GM23338 (cell line): Measurements from ENCODE around the gene CNOT11. TPM values are rescaled to one million over a fixed set of nuclear protein-coding genes. Genes with fewer than 3 reads are reported as not detected.

Source experiments
- ATAC-seq: fragments of 200-7000 bp; cut with Tn5 transposase; 3 replicates; pipeline ENCODE4 v1.9.1; 2020
- DNase-seq: peaks from one replicate; pipeline ENCODE4 v3.0.0-alpha.2; 2015; ENCODE audit warnings: low spot score
- H2AFZ ChIP-seq: fragments of 200-600 bp; sonication (generic); 2 replicates; pipeline ENCODE4 v1.8.0; 2016; ENCODE audit warnings: antibody characterized with exemption, mild to moderate bottlenecking, moderate library complexity
- H3F3A ChIP-seq: fragments of 200-600 bp; sonication (generic); replicated peaks from 2 replicates; pipeline ENCODE4 v1.8.0; 2017; ENCODE audit warnings: antibody characterized with exemption, mixed run types, low read depth
- H3K27ac ChIP-seq: fragments of 200-600 bp; sonication (generic); 2 replicates; pipeline ENCODE4 v1.6.1; 2016; ENCODE audit warnings: low read depth
- H3K27me3 ChIP-seq: fragments of 200-600 bp; sonication (generic); 2 replicates; pipeline ENCODE4 v1.8.0; 2016; ENCODE audit warnings: mild to moderate bottlenecking, mixed run types, moderate library complexity; ENCODE audit not compliant: insufficient read depth
- H3K36me3 ChIP-seq: fragments of 200-600 bp; sonication (generic); 2 replicates; pipeline ENCODE4 v1.8.0; 2016; ENCODE audit warnings: mild to moderate bottlenecking; ENCODE audit not compliant: insufficient read depth
- H3K4me1 ChIP-seq: fragments of 200-600 bp; sonication (generic); 2 replicates; pipeline ENCODE4 v1.8.0; 2016; ENCODE audit warnings: mild to moderate bottlenecking, moderate library complexity; ENCODE audit not compliant: insufficient read depth
- H3K4me2 ChIP-seq: fragments of 200-600 bp; sonication (generic); 2 replicates; pipeline ENCODE4 v1.7.1; 2017; ENCODE audit warnings: mixed run types
- H3K4me3 ChIP-seq: fragments of 200-600 bp; sonication (generic); 2 replicates; pipeline ENCODE4 v1.6.1; 2016; ENCODE audit warnings: mixed run types
- H3K79me2 ChIP-seq: fragments of 200-600 bp; sonication (generic); replicated peaks from 2 replicates; pipeline ENCODE4 v1.8.0; 2017; ENCODE audit warnings: mild to moderate bottlenecking; ENCODE audit not compliant: insufficient read depth
- H3K9me2 ChIP-seq: fragments of 200-600 bp; sonication (generic); 2 replicates; pipeline ENCODE4 v1.8.0; 2017; ENCODE audit not compliant: insufficient read depth
- H4K20me1 ChIP-seq: fragments of 200-600 bp; sonication (generic); replicated peaks from 2 replicates; pipeline ENCODE4 v1.8.0; 2017; ENCODE audit warnings: mild to moderate bottlenecking; ENCODE audit not compliant: insufficient read depth
- H3K27ac Mint-ChIP-seq: 2 replicates; pipeline ENCODE4 v1.8.0; 2020; ENCODE audit warnings: inconsistent platforms, mild to moderate bottlenecking, moderate library complexity, mixed read lengths
- H3K27me3 Mint-ChIP-seq: 3 replicates; pipeline ENCODE4 v1.8.0; 2022; ENCODE audit warnings: low read depth, mild to moderate bottlenecking, moderate library complexity, mixed read lengths, inconsistent platforms; ENCODE audit not compliant: insufficient read depth, poor library complexity
- H3K36me3 Mint-ChIP-seq: 3 replicates; pipeline ENCODE4 v1.8.0; 2021; ENCODE audit warnings: low read depth, mild to moderate bottlenecking, inconsistent platforms, moderate library complexity, mixed read lengths
- H3K4me1 Mint-ChIP-seq: 3 replicates; pipeline ENCODE4 v1.8.0; 2020; ENCODE audit warnings: mild to moderate bottlenecking, inconsistent platforms, mixed read lengths
- H3K4me3 Mint-ChIP-seq: 3 replicates; pipeline ENCODE4 v1.8.0; 2021; ENCODE audit warnings: moderate library complexity, mild to moderate bottlenecking, inconsistent platforms, mixed read lengths
- H3K9me3 Mint-ChIP-seq: 3 replicates; pipeline ENCODE4 v1.8.0; 2020; ENCODE audit warnings: moderate library complexity, mild to moderate bottlenecking, inconsistent platforms, mixed read lengths
- CREB1 ChIP-seq: fragments of 250-450 bp; sonication (Bioruptor Pico); IDR thresholded peaks from 2 replicates; pipeline ENCODE4 v1.5.0; 2020; ENCODE audit warnings: low read depth, mild to moderate bottlenecking, moderate library complexity
- EZH2 ChIP-seq: fragments of 200-600 bp; sonication (generic); IDR thresholded peaks from one replicate; pipeline ENCODE4 v1.8.0; 2017; ENCODE audit warnings: antibody characterized with exemption, mild to moderate bottlenecking, low read depth; ENCODE audit not compliant: unreplicated experiment
- EZH2phosphoT487 ChIP-seq: fragments of 200-600 bp; sonication (generic); IDR thresholded peaks from one replicate; pipeline ENCODE4 v1.8.1; 2018; ENCODE audit warnings: antibody characterized with exemption; ENCODE audit not compliant: unreplicated experiment
- JUNB ChIP-seq: IDR thresholded peaks from one replicate; pipeline ENCODE4 v1.6.1; 2016; ENCODE audit warnings: antibody characterized with exemption; ENCODE audit not compliant: unreplicated experiment
- NANOG ChIP-seq: IDR thresholded peaks from 2 replicates; pipeline ENCODE4 v1.6.1; 2016; ENCODE audit warnings: antibody characterized with exemption, borderline replicate concordance
- POLR2AphosphoS5 ChIP-seq: IDR thresholded peaks from 2 replicates; pipeline ENCODE4 v1.6.1; 2016; ENCODE audit warnings: antibody characterized with exemption, low read depth
- STAT1 ChIP-seq: IDR thresholded peaks from one replicate; pipeline ENCODE4 v1.6.1; 2016; ENCODE audit warnings: antibody characterized with exemption; ENCODE audit not compliant: unreplicated experiment
- ZNF114 ChIP-seq: fragments of 250-450 bp; sonication (Bioruptor Pico); IDR thresholded peaks from 2 replicates; pipeline ENCODE4 v1.5.0; 2020; ENCODE audit warnings: mild to moderate bottlenecking, moderate library complexity
- ZNF331 ChIP-seq: fragments of 250-450 bp; sonication (Bioruptor Pico); IDR thresholded peaks from 2 replicates; pipeline ENCODE4 v1.5.0; 2020; ENCODE audit warnings: low read depth, mild to moderate bottlenecking, moderate library complexity
- polyA plus RNA-seq: library from polyadenylated mRNA; unstranded; fragments of >200 nt; fragmentation: Nextera tagmentation; extraction: Ambion mirVana; gene quantifications from 2 replicates; pipeline ENCODE4 v1.2.1, GENCODE V29; 2016
- total RNA-seq: library from RNA; depleted of rRNA; stranded (reverse); fragments of >200 nt; shearing (Covaris generic); gene quantifications from 2 replicates; pipeline ENCODE4 v1.2.3, GENCODE V29; 2014
- TF ChIP-seq, protein P1 (sequence below): IDR thresholded peaks from 2 replicates; pipeline ENCODE4 v1.6.1; 2016; ENCODE audit warnings: antibody characterized with exemption
- TF ChIP-seq, protein P2 (sequence below), 2 experiments: fragments of 200-600 bp in 1 of 2; sonication (generic) in 1 of 2; conservative IDR thresholded peaks; 2 replicates each; pipeline versions ENCODE4 v1.5.1 to v1.6.1; 2016 to 2017; ENCODE audit warnings: antibody characterized with exemption in 2 of 2, low read depth in 2 of 2, mild to moderate bottlenecking in 2 of 2, moderate library complexity in 1 of 2
- TF ChIP-seq, protein P3 (sequence below): fragments of 250-450 bp; sonication (Bioruptor Pico); IDR thresholded peaks from 2 replicates; pipeline ENCODE4 v1.5.0; 2020; ENCODE audit warnings: mild to moderate bottlenecking, moderate library complexity

CNOT11 gene
- total and polyA plus RNA-seq, 2 experiments from 2014 or later: 34.8 to 74.2 TPM

DNA sequence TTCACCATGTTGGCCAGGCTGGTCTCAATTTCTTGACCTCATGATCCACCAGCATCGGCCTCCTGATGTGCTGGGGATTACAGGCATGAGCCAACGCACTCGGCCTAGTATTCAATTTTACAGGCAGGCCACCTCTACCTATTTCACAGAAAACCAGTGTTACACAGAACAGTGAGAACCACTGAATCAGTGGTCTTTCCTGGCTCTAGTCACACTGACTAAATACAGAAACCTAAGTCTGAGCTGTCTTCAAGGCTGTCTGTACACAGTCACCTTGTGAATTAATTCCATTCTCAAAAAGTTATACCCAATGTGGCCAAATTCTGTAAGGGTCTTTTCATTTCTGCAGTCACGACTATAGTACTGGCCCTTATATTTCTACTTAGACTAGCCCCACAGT lies 52.3 kb downstream of the CNOT11 start (continued):
- no peak for TF ChIP-seq ZNF331 (CRISPR knock-in tag)
- TF ChIP-seq, protein P1, sequence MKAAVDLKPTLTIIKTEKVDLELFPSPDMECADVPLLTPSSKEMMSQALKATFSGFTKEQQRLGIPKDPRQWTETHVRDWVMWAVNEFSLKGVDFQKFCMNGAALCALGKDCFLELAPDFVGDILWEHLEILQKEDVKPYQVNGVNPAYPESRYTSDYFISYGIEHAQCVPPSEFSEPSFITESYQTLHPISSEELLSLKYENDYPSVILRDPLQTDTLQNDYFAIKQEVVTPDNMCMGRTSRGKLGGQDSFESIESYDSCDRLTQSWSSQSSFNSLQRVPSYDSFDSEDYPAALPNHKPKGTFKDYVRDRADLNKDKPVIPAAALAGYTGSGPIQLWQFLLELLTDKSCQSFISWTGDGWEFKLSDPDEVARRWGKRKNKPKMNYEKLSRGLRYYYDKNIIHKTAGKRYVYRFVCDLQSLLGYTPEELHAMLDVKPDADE: no peak
- TF ChIP-seq EZH2phosphoT487: no peak
- no peak for TF ChIP-seq NANOG
- no peak for TF ChIP-seq STAT1
- TF ChIP-seq, protein P2, sequence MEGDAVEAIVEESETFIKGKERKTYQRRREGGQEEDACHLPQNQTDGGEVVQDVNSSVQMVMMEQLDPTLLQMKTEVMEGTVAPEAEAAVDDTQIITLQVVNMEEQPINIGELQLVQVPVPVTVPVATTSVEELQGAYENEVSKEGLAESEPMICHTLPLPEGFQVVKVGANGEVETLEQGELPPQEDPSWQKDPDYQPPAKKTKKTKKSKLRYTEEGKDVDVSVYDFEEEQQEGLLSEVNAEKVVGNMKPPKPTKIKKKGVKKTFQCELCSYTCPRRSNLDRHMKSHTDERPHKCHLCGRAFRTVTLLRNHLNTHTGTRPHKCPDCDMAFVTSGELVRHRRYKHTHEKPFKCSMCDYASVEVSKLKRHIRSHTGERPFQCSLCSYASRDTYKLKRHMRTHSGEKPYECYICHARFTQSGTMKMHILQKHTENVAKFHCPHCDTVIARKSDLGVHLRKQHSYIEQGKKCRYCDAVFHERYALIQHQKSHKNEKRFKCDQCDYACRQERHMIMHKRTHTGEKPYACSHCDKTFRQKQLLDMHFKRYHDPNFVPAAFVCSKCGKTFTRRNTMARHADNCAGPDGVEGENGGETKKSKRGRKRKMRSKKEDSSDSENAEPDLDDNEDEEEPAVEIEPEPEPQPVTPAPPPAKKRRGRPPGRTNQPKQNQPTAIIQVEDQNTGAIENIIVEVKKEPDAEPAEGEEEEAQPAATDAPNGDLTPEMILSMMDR (conservative IDR thresholded peaks at IDR 0.05; ENCODE audit: low read depth in 2 of 2): no peak
- TF ChIP-seq EZH2: no peak

DNA sequence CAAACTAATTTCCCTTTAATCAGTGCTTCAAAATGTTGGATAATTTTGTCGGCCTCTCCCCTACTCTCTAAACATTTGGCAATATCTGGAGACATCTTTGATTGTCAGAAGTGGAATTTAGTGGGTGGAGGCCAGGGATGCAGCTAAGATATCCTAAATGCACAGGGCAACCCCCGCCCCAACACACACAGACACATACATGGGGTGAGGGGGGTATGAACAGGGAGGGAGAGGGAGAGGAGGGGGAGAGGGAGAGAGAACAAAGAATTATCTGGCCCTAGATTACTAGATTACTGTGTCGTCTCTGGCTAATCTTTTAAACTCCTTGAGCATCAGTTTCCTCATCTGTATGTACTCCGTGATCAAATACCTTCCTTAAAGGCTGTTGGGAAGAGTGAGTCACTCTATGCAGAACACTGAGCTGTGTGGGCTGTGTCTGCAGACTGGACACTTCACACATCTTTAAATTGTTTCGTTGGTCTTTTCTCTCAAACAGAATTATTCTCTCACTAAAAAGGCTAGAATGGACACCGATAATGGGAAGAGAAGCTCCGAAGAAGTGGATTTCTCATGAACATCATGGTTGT lies 52.9 kb downstream of the CNOT11 start:
- no peak overlapping the region for H3K27ac Mint-ChIP-seq
- DNase-seq: no peak
- H3K27ac ChIP-seq: no peak overlapping the region
- TF ChIP-seq ZNF114 (CRISPR knock-in tag) (no peak), POLR2AphosphoS5 (no peak), JUNB (no peak), EZH2 (no peak), NANOG (no peak), STAT1 (no peak), EZH2phosphoT487 (no peak), CREB1 (CRISPR knock-in tag) (no peak)
- TF ChIP-seq, protein P3, sequence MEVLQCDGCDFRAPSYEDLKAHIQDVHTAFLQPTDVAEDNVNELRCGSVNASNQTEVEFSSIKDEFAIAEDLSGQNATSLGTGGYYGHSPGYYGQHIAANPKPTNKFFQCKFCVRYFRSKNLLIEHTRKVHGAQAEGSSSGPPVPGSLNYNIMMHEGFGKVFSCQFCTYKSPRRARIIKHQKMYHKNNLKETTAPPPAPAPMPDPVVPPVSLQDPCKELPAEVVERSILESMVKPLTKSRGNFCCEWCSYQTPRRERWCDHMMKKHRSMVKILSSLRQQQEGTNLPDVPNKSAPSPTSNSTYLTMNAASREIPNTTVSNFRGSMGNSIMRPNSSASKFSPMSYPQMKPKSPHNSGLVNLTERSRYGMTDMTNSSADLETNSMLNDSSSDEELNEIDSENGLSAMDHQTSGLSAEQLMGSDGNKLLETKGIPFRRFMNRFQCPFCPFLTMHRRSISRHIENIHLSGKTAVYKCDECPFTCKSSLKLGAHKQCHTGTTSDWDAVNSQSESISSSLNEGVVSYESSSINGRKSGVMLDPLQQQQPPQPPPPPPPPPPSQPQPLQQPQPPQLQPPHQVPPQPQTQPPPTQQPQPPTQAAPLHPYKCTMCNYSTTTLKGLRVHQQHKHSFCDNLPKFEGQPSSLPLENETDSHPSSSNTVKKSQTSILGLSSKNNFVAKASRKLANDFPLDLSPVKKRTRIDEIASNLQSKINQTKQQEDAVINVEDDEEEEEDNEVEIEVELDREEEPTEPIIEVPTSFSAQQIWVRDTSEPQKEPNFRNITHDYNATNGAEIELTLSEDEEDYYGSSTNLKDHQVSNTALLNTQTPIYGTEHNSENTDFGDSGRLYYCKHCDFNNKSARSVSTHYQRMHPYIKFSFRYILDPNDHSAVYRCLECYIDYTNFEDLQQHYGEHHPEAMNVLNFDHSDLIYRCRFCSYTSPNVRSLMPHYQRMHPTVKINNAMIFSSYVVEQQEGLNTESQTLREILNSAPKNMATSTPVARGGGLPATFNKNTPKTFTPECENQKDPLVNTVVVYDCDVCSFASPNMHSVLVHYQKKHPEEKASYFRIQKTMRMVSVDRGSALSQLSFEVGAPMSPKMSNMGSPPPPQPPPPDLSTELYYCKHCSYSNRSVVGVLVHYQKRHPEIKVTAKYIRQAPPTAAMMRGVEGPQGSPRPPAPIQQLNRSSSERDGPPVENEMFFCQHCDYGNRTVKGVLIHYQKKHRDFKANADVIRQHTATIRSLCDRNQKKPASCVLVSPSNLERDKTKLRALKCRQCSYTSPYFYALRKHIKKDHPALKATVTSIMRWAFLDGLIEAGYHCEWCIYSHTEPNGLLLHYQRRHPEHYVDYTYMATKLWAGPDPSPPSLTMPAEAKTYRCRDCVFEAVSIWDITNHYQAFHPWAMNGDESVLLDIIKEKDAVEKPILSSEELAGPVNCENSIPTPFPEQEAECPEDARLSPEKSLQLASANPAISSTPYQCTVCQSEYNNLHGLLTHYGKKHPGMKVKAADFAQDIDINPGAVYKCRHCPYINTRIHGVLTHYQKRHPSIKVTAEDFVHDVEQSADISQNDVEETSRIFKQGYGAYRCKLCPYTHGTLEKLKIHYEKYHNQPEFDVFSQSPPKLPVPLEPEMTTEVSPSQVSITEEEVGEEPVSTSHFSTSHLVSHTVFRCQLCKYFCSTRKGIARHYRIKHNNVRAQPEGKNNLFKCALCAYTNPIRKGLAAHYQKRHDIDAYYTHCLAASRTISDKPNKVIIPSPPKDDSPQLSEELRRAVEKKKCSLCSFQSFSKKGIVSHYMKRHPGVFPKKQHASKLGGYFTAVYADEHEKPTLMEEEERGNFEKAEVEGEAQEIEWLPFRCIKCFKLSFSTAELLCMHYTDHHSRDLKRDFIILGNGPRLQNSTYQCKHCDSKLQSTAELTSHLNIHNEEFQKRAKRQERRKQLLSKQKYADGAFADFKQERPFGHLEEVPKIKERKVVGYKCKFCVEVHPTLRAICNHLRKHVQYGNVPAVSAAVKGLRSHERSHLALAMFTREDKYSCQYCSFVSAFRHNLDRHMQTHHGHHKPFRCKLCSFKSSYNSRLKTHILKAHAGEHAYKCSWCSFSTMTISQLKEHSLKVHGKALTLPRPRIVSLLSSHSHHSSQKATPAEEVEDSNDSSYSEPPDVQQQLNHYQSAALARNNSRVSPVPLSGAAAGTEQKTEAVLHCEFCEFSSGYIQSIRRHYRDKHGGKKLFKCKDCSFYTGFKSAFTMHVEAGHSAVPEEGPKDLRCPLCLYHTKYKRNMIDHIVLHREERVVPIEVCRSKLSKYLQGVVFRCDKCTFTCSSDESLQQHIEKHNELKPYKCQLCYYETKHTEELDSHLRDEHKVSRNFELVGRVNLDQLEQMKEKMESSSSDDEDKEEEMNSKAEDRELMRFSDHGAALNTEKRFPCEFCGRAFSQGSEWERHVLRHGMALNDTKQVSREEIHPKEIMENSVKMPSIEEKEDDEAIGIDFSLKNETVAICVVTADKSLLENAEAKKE (CRISPR knock-in tag): no peak
- TF ChIP-seq, protein P1: no peak

More for the DNA sequence above, 52.9 kb downstream of the CNOT11 start:
- peaks cover 11% of the 10 kb centered on the region for H3K27me3 ChIP-seq
- peaks cover 53% of the 10 kb centered on the region for H4K20me1 ChIP-seq
- H3K27me3 Mint-ChIP-seq: peaks cover 6% of the 10 kb centered on the region
- ATAC-seq: no peak
- peak overlapping the region; percentile 98 for H3K4me2 ChIP-seq
- 0 out of 2 replicates have a peak, but pooled peaks cover 3% of the 10 kb centered on the region for H3K36me3 ChIP-seq
- H3K4me1 Mint-ChIP-seq: peaks cover 31% of the 10 kb centered on the region
- no peak overlapping the region for H2AFZ ChIP-seq
- peaks cover 77% of the 10 kb centered on the region for H3K79me2 ChIP-seq
- H3K9me2 ChIP-seq: no peaks in the 10 kb centered on the region
- H3K36me3 Mint-ChIP-seq: peaks cover 7% of the 10 kb centered on the region
- no peaks in the 10 kb centered on the region for H3K9me3 Mint-ChIP-seq
- H3K4me3 Mint-ChIP-seq: peak overlapping the region; percentile 11; the same call in 1 of the 3 replicates
- H3K4me3 ChIP-seq: no peak overlapping the region; the same call in 1 of the 2 replicates
- H3K4me1 ChIP-seq: peaks cover 13% of the 10 kb centered on the region
- H3F3A ChIP-seq: peaks cover 4% of the 10 kb centered on the region; the same call in 1 of the 2 replicates
